IMR-90 (cell line): Measurements from ENCODE around the gene DIP2A.

Experiments used
- BHLHE40 ChIP-seq: fragments of 150-350 bp; IDR thresholded peaks from 2 replicates; pipeline ENCODE4 v1.6.1; 2016; ENCODE audit warnings: mild to moderate bottlenecking, low read depth, low read length
- CTCF ChIP-seq: conservative IDR thresholded peaks from 2 replicates; pipeline ENCODE4 v1.5.1; 2012; ENCODE audit warnings: mild to moderate bottlenecking, low read depth, low read length, improper control_type of control experiment
- POLR2A ChIP-seq: IDR thresholded peaks from 2 replicates; pipeline ENCODE4 v1.6.1; 2012; ENCODE audit warnings: mild to moderate bottlenecking, low read depth, low read length
- SMC3 ChIP-seq: fragments of 150-350 bp; IDR thresholded peaks from 2 replicates; pipeline ENCODE4 v1.6.1; 2016; ENCODE audit warnings: low read depth, mild to moderate bottlenecking, antibody characterized with exemption, low read length, moderate library complexity
- USF2 ChIP-seq: fragments of 150-350 bp; IDR thresholded peaks from 2 replicates; pipeline ENCODE4 v1.6.1; 2017; ENCODE audit warnings: mild to moderate bottlenecking, antibody characterized with exemption, low read length, low read depth

- TF ChIP-seq CTCF (no peak), BHLHE40 (no peak), SMC3 (no peak), POLR2A (no peak), USF2 (no peak)
Measured at GRCh38 chr21:46500224-46500861, 41.7 kb downstream of the DIP2A start.
